HG03159 (cell line): ENCODE results near the gene CLEC4E.
A peak's percentile ranks its signal among the peaks of the same experiment; 100 is the strongest.
"Not testable (repeated sequence)": the region's sequence is repeated elsewhere in the genome, so short reads cannot be mapped to it uniquely, and the experiment has no call there.

Experiments used
- ATAC-seq: cut with Tn5 transposase; IDR thresholded peaks from one replicate; pipeline ENCODE4 v1.9.1; 2021; ENCODE audit warnings: mild to moderate bottlenecking, moderate library complexity; ENCODE audit not compliant: unreplicated experiment

CLEC4E gene

DNA sequence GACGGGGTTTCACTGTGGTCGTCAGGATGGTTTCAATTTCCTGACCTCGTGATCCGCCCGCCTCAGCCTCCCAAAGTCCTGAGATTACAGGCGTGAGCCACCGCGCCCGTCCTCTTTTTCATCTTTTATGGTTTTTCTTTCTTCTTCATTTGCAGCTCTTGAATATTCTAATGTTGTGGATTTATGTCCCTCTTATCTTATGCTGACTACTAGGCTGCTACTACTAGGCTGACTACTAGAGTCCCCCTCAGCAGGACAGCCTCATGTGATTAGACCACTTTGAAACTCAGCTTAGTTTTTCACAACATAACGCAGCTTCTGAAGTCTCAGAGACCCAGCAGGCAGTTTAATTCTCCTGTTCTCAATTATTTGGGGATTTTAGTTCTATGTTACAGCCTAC is 857 bp upstream of the CLEC4E start:
- ATAC-seq, result no peak

DNA sequence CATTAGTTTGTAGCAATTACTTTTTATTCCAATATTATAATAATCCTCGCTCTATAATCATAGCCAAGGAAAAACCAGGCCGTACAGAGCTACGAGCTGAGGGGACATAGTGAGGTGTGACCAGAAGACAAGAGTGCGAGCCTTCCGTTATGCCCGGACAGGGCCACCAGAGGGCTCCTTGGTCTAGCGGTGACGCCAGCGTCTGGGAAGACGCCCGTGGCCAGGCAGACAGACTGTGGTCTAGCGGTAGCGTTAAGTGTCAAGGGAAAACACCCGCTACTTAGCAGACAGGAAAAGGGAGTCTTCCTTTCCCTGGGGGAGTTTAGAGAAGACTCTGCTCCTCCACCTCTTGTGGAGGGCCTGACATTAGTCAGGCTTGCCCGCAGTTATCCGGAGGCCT is 2.9 kb downstream of the CLEC4E start:
- not testable (repeated sequence) for ATAC-seq

- ATAC-seq, result no peak
Observed at GRCh38 chr12:8532045-8532444, 8.7 kb downstream of the CLEC4E start.

- ATAC-seq, result no peak
Observed at GRCh38 chr12:8527250-8528130, 13.2 kb downstream of the CLEC4E start.

GRCh38 chr12:8519171-8519570 is 21.5 kb downstream of the CLEC4E start:
- ATAC-seq, result no peak

GRCh38 chr12:8517971-8518370 is 22.7 kb downstream of the CLEC4E start:
- no peak for ATAC-seq

DNA sequence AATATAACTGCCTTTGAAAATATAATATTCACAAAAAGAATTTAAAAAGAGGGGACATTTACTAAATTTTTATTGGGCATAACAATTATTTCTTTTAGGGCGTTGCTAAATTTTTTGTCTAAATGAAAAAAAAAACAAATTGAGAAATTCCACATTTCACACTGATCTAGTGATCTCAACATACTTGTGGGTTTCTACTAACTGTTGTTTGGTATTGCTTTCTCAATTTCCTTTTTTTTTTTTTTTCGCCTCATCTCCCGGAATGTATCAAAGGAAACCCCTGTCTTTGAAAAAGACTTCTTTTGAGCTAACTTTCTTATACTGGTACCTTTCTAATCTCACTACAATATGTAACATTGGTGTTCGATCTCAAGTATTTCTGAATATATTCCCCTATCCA is 27.4 kb downstream of the CLEC4E start, which contains the start of gene CLEC4D:
Gene CLEC4D, plus strand, starts transcription at position 248 of the 400 bp plus-strand sequence. CDS start 230 bp downstream, outside the sequence.
- no peak for ATAC-seq

- ATAC-seq, result no peak
Observed at GRCh38 chr12:8508910-8509841, 31.5 kb downstream of the CLEC4E start.

GRCh38 chr12:8508223-8508622 is 32.5 kb downstream of the CLEC4E start:
- no peak for ATAC-seq

- no peak for ATAC-seq
Observed at GRCh38 chr12:8507596-8507995, 33.1 kb downstream of the CLEC4E start.

- ATAC-seq, result no peak
Observed at GRCh38 chr12:8504351-8504750, 36.4 kb downstream of the CLEC4E start.

GRCh38 chr12:8501720-8502119 is 39.0 kb downstream of the CLEC4E start:
- no peak for ATAC-seq

GRCh38 chr12:8499616-8500015 is 41.1 kb downstream of the CLEC4E start:
- ATAC-seq, result no peak

- ATAC-seq, result not testable (repeated sequence)
Observed at GRCh38 chr12:8496074-8496473, 44.6 kb downstream of the CLEC4E start.

DNA sequence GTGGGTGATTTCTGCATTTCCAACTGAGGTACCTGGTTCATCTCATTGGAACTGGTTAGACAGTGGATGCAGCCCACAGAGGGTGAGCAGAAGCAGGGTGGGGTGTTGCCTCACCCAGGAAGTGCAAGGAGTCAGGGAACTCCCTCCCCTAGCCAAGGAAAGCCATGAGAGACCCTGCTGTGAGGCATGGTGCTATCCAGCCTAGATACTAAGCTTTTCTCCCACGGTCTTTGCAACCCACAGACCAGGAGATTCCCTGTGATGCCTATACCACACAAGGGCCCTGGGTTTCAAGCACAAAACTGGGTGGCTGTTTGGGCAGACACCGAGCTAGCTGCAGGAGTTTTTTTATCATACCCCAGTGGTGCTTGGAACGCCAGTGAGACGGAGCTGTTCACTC is 45.0 kb downstream of the CLEC4E start:
- ATAC-seq, result not testable (repeated sequence)

DNA sequence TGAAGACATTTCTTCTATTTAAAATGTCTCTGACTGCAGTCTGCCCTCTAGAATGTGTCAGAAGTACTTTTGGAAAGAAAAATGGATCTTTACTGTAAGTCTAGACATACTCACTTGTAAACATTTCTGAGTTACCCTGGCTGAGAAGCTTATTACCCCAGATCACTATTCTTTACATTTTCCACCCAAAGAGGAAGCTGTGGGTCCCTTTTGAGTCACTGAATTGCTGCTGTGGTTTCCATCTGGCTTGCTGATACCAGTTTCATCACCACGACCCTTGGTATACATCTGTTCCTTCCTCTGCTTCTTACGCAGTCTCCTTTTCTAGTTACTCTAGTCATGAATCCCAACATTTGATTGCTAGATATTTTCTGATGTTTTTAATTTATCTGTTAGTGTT is 47.6 kb downstream of the CLEC4E start:
- ATAC-seq, result peak; percentile 99

DNA sequence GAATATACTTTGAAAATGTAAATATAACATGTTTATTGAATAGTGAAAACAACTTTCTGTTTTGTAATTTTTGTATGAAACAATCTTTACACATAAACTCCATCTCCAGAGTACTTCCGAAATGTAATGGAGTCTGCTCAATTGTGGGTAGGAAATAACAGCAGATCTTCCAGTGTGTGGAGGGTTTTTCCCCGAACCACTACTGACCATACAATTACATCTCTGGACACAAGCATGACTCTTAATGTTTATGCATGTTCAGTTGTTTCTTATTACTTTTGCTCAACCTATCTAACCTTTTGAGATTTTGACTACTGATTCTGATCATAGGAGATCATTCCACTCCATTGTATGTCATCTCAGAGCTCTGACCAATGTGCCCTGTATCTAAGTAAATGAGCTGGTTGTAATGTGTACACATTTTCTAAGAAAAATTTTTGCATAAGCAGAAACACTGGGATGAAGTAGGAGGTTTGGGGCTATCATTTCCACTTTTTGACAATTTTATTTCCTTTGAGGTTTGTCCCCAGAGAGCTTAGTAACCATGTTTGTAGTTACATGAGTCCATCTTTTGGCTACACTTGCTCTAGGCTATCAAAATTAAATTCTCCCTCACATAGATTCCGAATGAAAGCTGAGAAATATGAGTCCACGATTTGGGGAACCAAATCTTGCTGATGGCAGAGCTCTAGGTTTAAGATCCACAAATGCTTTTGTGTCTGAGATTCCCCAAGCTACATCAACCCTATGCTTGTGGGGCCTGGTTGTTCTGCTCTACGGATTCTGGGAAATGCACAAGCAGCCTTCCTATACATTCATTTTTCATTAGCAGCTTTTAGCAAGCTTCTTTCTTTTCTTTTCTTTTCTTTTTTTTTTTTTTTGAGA is 48.8 kb downstream of the CLEC4E start:
- no peak for ATAC-seq
